ENCODE measurements around the gene MBD3L5. TPM values are rescaled to one million over a fixed set of nuclear protein-coding genes. Genes with fewer than 3 reads are reported as not detected.
"Not testable (repeated sequence)": the region's sequence is repeated elsewhere in the genome, so short reads cannot be mapped to it uniquely, and the experiment has no call there.

The MBD3L5 gene
- polyA plus RNA-seq, 3 donors from 2014 or later: not detected

DNA sequence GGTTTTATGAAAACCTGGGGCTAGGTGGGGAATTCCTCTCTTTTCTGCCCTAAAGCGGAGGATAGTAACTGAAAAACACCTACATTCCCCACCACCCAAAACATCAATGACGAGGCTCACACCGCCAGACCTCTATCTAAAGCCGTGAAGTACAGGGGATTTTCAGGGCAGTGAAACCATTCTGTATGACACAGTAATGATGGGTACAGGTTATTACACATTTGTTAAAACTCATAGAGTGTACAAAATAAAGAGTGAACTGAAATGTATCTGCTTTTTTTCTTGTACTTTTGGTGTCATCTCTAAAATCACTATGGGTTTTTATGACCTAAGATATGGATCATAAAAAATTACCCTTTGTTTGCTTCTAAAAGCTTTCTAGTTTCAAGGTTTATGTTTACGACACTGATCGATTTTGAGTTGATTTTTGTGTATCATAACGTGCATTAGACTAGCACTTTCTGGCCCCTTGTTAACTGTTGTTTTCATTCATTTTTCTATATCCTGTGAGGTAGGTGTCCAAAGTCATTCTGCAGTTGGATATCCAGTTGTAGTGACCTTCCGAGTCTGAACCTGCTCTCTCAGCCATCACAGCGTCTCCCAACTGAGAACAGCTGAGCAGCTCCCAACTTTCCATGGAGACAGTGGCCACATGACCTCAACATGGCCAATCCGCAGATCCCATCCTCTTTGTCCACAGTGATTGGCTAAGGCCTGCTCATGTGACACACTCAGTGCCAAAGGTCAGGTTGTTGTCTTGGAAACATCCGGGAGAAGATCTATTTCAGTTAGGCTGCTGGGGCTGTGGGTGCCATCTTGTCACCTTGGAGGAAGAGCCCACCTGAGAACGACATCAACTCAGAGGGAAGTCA lies 19.4 kb upstream of the MBD3L5 start:
- Mint-ChIP-seq H3K27me3 (ENCODE audit: low read depth in 3 of 3) (peaks cover 0 to 3% (median 2%) of the 10 kb centered on the region in 3 donors), H3K4me3 (no peak overlapping the region), H3K4me1 (peaks cover 11 to 26% of the 10 kb centered on the region in 2 donors), H3K9me3 (no peaks in the 10 kb centered on the region), H3K36me3 (no peaks in the 10 kb centered on the region), H3K27ac (peak overlapping the region in 2 of 6 donors; percentile 37 to 51)
- no peak for DNase-seq

GRCh38 chr19:7013678-7014077 lies 16.7 kb upstream of the MBD3L5 start:
- H3K36me3 Mint-ChIP-seq: no peaks in the 10 kb centered on the region
- H3K9me3 Mint-ChIP-seq: no peaks in the 10 kb centered on the region
- peaks cover 0 to 2% (median 0%) of the 10 kb centered on the region in 3 donors for H3K27me3 Mint-ChIP-seq (ENCODE audit: low read depth in 3 of 3)
- DNase-seq: peak in 2 of 3 donors; percentile 7 to 10
- H3K4me1 Mint-ChIP-seq: peaks cover 11 to 23% of the 10 kb centered on the region in 2 donors
- H3K4me3 Mint-ChIP-seq: peak overlapping the region in 1 of 5 donors; percentile 51
- H3K27ac Mint-ChIP-seq: peak overlapping the region in 2 of 6 donors; percentile 20 to 66

DNA sequence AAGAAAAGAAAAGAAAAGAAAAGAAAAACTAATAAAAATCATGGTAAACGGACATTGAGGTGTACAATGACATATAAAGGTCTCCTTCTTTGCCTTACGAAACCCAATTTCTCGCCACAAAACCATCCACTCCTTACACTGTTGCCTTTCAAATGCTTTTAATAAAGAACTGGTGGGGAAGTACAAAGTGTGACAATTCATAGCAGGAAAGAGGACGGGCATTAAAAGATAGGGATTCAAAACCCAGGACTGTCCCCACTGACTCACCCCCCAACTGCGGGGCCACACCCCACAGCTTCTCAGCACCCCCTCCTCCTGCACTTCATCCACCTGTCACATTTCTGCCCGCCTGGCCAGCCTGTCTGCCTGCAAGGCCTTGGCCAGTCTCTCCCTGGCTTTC lies 11.6 kb upstream of the MBD3L5 start:
- Mint-ChIP-seq H3K27me3 (ENCODE audit: low read depth in 3 of 3) (no peaks in the 10 kb centered on the region), H3K4me1 (peaks cover 1 to 8% of the 10 kb centered on the region in 2 donors), H3K27ac (no peak overlapping the region), H3K9me3 (no peaks in the 10 kb centered on the region), H3K36me3 (no peaks in the 10 kb centered on the region), H3K4me3 (no peak overlapping the region)
- no peak for DNase-seq

- H3K9me3 Mint-ChIP-seq; H3K4me3 Mint-ChIP-seq; H3K27me3 Mint-ChIP-seq (ENCODE audit: low read depth in 3 of 3); H3K27ac Mint-ChIP-seq; H3K4me1 Mint-ChIP-seq; H3K36me3 Mint-ChIP-seq; DNase-seq: not testable (repeated sequence)
Observed at GRCh38 chr19:7021331-7021730, 9.0 kb upstream of the MBD3L5 start, which contains the start of gene MBD3L2B. TSS of gene MBD3L2B (minus strand) at chr19:7021431. CDS start at chr19:7021397, 34 bp downstream.

DNA sequence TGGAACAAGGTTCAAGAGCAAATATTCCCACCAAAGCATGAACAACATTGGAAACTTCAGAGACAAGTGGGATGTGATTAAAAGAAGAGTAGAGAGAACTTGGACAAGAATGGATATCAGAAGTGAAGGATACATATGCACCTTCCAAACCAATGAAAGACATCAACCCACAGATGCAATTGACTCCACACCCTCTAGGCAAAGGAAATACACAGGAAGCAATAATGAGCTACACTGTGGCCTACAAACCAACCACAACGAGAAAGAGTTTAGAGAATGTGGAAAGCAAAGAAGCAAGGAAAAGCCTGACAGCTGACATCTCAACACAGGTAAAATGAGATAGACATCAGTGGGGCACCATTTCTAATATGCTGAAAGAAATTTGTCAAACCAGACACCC lies 1.6 kb upstream of the MBD3L5 start:
- not testable (repeated sequence) for H3K9me3 Mint-ChIP-seq; H3K27ac Mint-ChIP-seq; H3K4me3 Mint-ChIP-seq; DNase-seq; H3K4me1 Mint-ChIP-seq; H3K27me3 Mint-ChIP-seq (ENCODE audit: low read depth in 3 of 3); H3K36me3 Mint-ChIP-seq

DNA sequence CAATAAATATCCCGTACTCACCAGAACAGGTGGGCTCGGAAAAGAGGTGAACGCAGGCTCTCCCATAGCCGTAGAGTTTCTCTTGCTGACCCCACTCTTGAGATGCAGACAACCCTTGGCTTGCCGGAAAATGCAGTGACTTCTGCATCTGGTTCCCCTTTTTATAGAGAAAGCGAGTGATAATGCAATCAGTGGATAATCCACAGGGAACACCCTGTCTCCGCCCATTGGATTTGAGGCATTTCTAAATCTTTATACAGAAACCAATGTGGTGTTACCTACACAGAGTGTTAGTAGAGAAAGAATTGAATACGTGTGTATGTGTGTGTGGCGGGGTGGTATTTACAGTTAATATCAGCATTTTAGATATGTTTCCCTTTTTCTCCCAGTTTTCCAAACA lies 9.7 kb downstream of the MBD3L5 start, which contains the start of gene MBD3L4:
MBD3L4 (minus strand) TSS at position 101 of the 400 bp plus-strand sequence; CDS start at position 66, 35 bp downstream.
- H3K9me3 Mint-ChIP-seq; H3K27ac Mint-ChIP-seq; H3K27me3 Mint-ChIP-seq (ENCODE audit: low read depth in 3 of 3): not testable (repeated sequence)

DNA sequence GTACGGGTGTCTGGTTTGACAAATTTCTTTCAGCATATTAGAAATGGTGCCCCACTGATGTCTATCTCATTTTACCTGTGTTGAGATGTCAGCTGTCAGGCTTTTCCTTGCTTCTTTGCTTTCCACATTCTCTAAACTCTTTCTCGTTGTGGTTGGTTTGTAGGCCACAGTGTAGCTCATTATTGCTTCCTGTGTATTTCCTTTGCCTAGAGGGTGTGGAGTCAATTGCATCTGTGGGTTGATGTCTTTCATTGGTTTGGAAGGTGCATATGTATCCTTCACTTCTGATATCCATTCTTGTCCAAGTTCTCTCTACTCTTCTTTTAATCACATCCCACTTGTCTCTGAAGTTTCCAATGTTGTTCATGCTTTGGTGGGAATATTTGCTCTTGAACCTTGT lies 11.2 kb downstream of the MBD3L5 start:
- not testable (repeated sequence) for H3K9me3 Mint-ChIP-seq; H3K27me3 Mint-ChIP-seq (ENCODE audit: low read depth in 3 of 3); DNase-seq; H3K36me3 Mint-ChIP-seq; H3K27ac Mint-ChIP-seq; H3K4me1 Mint-ChIP-seq; H3K4me3 Mint-ChIP-seq

More for the DNA sequence above, 9.7 kb downstream of the MBD3L5 start, which contains the start of gene MBD3L4:
- H3K4me3 Mint-ChIP-seq, DNase-seq, H3K4me1 Mint-ChIP-seq, H3K36me3 Mint-ChIP-seq: not testable (repeated sequence)

- H3K27me3 Mint-ChIP-seq (ENCODE audit: low read depth in 3 of 3); H3K4me1 Mint-ChIP-seq; DNase-seq; H3K9me3 Mint-ChIP-seq; H3K27ac Mint-ChIP-seq; H3K4me3 Mint-ChIP-seq; H3K36me3 Mint-ChIP-seq: not testable (repeated sequence)
Observed at GRCh38 chr19:7049021-7049420, 18.6 kb downstream of the MBD3L5 start, which contains the start of gene MBD3L2. TSS of gene MBD3L2 (plus strand) at chr19:7049321. CDS start at chr19:7049374, 53 bp downstream.

GRCh38 chr19:7051421-7051820 lies 21.0 kb downstream of the MBD3L5 start:
- not testable (repeated sequence) for H3K4me3 Mint-ChIP-seq; DNase-seq; H3K4me1 Mint-ChIP-seq; H3K36me3 Mint-ChIP-seq; H3K27me3 Mint-ChIP-seq (ENCODE audit: low read depth in 3 of 3); H3K9me3 Mint-ChIP-seq; H3K27ac Mint-ChIP-seq

GRCh38 chr19:7052896-7053295 lies 22.5 kb downstream of the MBD3L5 start:
- not testable (repeated sequence) for H3K4me1 Mint-ChIP-seq; H3K27ac Mint-ChIP-seq; H3K4me3 Mint-ChIP-seq; DNase-seq; H3K9me3 Mint-ChIP-seq; H3K36me3 Mint-ChIP-seq; H3K27me3 Mint-ChIP-seq (ENCODE audit: low read depth in 3 of 3)

- not testable (repeated sequence) for H3K27ac Mint-ChIP-seq; H3K36me3 Mint-ChIP-seq; H3K4me3 Mint-ChIP-seq; H3K27me3 Mint-ChIP-seq (ENCODE audit: low read depth in 3 of 3); DNase-seq; H3K4me1 Mint-ChIP-seq; H3K9me3 Mint-ChIP-seq
Observed at GRCh38 chr19:7054635-7055368, 24.4 kb downstream of the MBD3L5 start.

DNA sequence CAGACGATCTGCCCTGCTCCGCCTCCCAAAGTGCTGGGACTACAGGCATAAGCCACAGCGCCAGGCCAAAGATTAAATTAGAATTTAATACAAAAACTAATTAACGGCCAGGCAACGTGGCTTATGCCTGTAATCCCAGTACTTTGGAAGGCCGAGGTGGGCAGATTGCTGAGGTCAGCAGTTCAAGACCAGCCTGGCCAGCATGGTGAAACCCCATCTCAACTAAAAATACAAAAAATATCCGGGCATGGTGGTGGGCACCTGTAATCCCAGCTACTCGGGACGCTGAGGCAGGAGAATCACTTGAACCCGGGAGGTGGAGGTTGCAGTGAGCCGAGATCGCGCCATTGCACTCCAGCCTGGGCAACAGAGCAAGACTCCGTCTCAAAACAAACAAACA lies 25.3 kb downstream of the MBD3L5 start:
- H3K27me3 Mint-ChIP-seq (ENCODE audit: low read depth in 3 of 3); H3K27ac Mint-ChIP-seq; H3K36me3 Mint-ChIP-seq; H3K9me3 Mint-ChIP-seq; DNase-seq; H3K4me1 Mint-ChIP-seq; H3K4me3 Mint-ChIP-seq: not testable (repeated sequence)

- not testable (repeated sequence) for H3K4me1 Mint-ChIP-seq; H3K9me3 Mint-ChIP-seq; H3K36me3 Mint-ChIP-seq; H3K27ac Mint-ChIP-seq; H3K4me3 Mint-ChIP-seq; H3K27me3 Mint-ChIP-seq (ENCODE audit: low read depth in 3 of 3); DNase-seq
Observed at GRCh38 chr19:7056371-7056770, 26.0 kb downstream of the MBD3L5 start.

DNA sequence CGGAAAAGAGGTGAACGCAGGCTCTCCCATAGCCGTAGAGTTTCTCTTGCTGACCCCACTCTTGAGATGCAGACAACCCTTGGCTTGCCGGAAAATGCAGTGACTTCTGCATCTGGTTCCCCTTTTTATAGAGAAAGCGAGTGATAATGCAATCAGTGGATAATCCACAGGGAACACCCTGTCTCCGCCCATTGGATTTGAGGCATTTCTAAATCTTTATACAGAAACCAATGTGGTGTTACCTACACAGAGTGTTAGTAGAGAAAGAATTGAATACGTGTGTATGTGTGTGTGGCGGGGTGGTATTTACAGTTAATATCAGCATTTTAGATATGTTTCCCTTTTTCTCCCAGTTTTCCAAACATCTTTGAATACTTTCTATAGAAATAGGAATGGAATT lies 28.2 kb downstream of the MBD3L5 start, which contains the start of gene MBD3L3:
MBD3L3 (minus strand) TSS at position 101 of the 400 bp plus-strand sequence; CDS start at position 30, 71 bp downstream.
- H3K9me3 Mint-ChIP-seq: not testable (repeated sequence)

More for the DNA sequence above, 28.2 kb downstream of the MBD3L5 start, which contains the start of gene MBD3L3:
- H3K4me3 Mint-ChIP-seq; H3K4me1 Mint-ChIP-seq; DNase-seq; H3K27me3 Mint-ChIP-seq (ENCODE audit: low read depth in 3 of 3); H3K36me3 Mint-ChIP-seq; H3K27ac Mint-ChIP-seq: not testable (repeated sequence)

All from immature natural killer cell (primary cell).